Stomach smooth muscle (tissue), 2 donors: ENCODE measurements around the gene SNTB2.
A peak's percentile ranks its signal among the peaks of the same experiment; 100 is the strongest.

Source experiments
- H3K27ac ChIP-seq: one replicate; pipeline ENCODE4 v1.7.0; 2013; ENCODE audit warnings: mild to moderate bottlenecking, low read length, inconsistent platforms
- H3K27me3 ChIP-seq, 2 donors: one replicate each; pipeline ENCODE4 v1.7.0; 2013; ENCODE audit warnings: low read length in 2 of 2; ENCODE audit not compliant: insufficient read depth in 2 of 2, control insufficient read depth in 1 of 2
- H3K36me3 ChIP-seq, 2 donors: one replicate each; pipeline ENCODE4 v1.7.0; 2013; ENCODE audit warnings: low read length in 2 of 2; ENCODE audit not compliant: control insufficient read depth in 2 of 2, insufficient read depth in 2 of 2
- H3K4me1 ChIP-seq: one replicate; pipeline ENCODE4 v1.7.0; 2013; ENCODE audit warnings: low read length; ENCODE audit not compliant: control insufficient read depth, insufficient read depth
- H3K4me3 ChIP-seq, 2 donors: one replicate each; pipeline ENCODE4 v1.7.0; 2013; ENCODE audit warnings: low read length in 2 of 2
- H3K9ac ChIP-seq, 2 donors: one replicate each; pipeline ENCODE4 v1.7.0; 2013; ENCODE audit warnings: low read length in 2 of 2, mild to moderate bottlenecking in 1 of 2
- H3K9me3 ChIP-seq, 2 donors: one replicate each; pipeline ENCODE4 v1.7.0; 2013; ENCODE audit warnings: low read length in 2 of 2; ENCODE audit not compliant: control insufficient read depth in 2 of 2
- donor health status: healthy.
- donor health status: Pancreatic carcinoma.

SNTB2 gene

GRCh38 chr16:69307091-69307490 is 120.1 kb downstream of the SNTB2 start:
- peaks cover 0 to 4% of the 10 kb centered on the region in 2 donors for H3K36me3 ChIP-seq
- no peak overlapping the region for H3K27ac ChIP-seq
- H3K4me1 ChIP-seq, result peaks cover 8% of the 10 kb centered on the region
- no peaks in the 10 kb centered on the region for H3K27me3 ChIP-seq
- H3K9ac ChIP-seq, result no peak overlapping the region
- no peaks in the 10 kb centered on the region for H3K9me3 ChIP-seq
- H3K4me3 ChIP-seq, result no peak overlapping the region

- Histone ChIP-seq H3K9me3 (no peaks in the 10 kb centered on the region), H3K9ac (no peak overlapping the region), H3K4me1 (peaks cover 11% of the 10 kb centered on the region), H3K27me3 (no peaks in the 10 kb centered on the region), H3K4me3 (no peak overlapping the region), H3K27ac (no peak overlapping the region), H3K36me3 (peaks cover 0 to 4% of the 10 kb centered on the region in 2 donors)
These were observed 120.9 kb downstream of the SNTB2 start for GRCh38 chr16:69307856-69308255.

- Histone ChIP-seq H3K27me3 (no peaks in the 10 kb centered on the region), H3K27ac (no peak overlapping the region), H3K4me1 (peaks cover 11% of the 10 kb centered on the region), H3K9me3 (no peaks in the 10 kb centered on the region), H3K4me3 (no peak overlapping the region), H3K36me3 (peaks cover 0 to under 1% of the 10 kb centered on the region in 2 donors), H3K9ac (no peak overlapping the region)
These were observed 122.4 kb downstream of the SNTB2 start for GRCh38 chr16:69309316-69309715.

GRCh38 chr16:69310653-69311532 is 123.9 kb downstream of the SNTB2 start, which contains the start of gene VPS4A:
TSS of gene VPS4A (plus strand) at chr16:69311350. CDS start at chr16:69311512, 162 bp downstream.
- no peaks in the 10 kb centered on the region for H3K9me3 ChIP-seq
- H3K4me1 ChIP-seq, result peaks cover 11% of the 10 kb centered on the region
- peak within 1 kb of the TSS; percentile 69 for H3K27ac ChIP-seq
- peaks cover under 1 to 16% of the 10 kb centered on the region in 2 donors for H3K36me3 ChIP-seq
- H3K27me3 ChIP-seq, result no peaks in the 10 kb centered on the region
- H3K4me3 ChIP-seq, result peak within 1 kb of the TSS; percentile 89 to 92
- H3K9ac ChIP-seq, result peak within 1 kb of the TSS; percentile 90 to 93

- H3K4me1 ChIP-seq, result peaks cover 11% of the 10 kb centered on the region
- peak overlapping the region; percentile 90 to 93 for H3K9ac ChIP-seq
- H3K27me3 ChIP-seq, result no peaks in the 10 kb centered on the region
- peaks cover 9 to 24% of the 10 kb centered on the region in 2 donors for H3K36me3 ChIP-seq
- H3K4me3 ChIP-seq, result peak overlapping the region; percentile 85 to 89
- H3K9me3 ChIP-seq, result no peaks in the 10 kb centered on the region
- peak overlapping the region; percentile 69 for H3K27ac ChIP-seq
These were observed 124.8 kb downstream of the SNTB2 start for GRCh38 chr16:69311533-69312387.

GRCh38 chr16:69313469-69313868 is 126.5 kb downstream of the SNTB2 start:
- Histone ChIP-seq H3K27me3 (no peaks in the 10 kb centered on the region), H3K27ac (no peak overlapping the region), H3K4me3 (no peak overlapping the region), H3K36me3 (peaks cover 17 to 34% of the 10 kb centered on the region in 2 donors), H3K9ac (no peak overlapping the region), H3K9me3 (no peaks in the 10 kb centered on the region), H3K4me1 (peaks cover 11% of the 10 kb centered on the region)

- Histone ChIP-seq H3K27me3 (no peaks in the 10 kb centered on the region), H3K4me3 (no peak overlapping the region), H3K9ac (no peak overlapping the region), H3K36me3 (peaks cover 27 to 42% of the 10 kb centered on the region in 2 donors), H3K4me1 (peaks cover 11% of the 10 kb centered on the region), H3K9me3 (no peaks in the 10 kb centered on the region), H3K27ac (no peak overlapping the region)
These were observed 127.6 kb downstream of the SNTB2 start for GRCh38 chr16:69314534-69314933.

GRCh38 chr16:69315486-69316311 is 128.7 kb downstream of the SNTB2 start:
- H3K4me3 ChIP-seq, result no peak overlapping the region
- H3K4me1 ChIP-seq, result peaks cover 8% of the 10 kb centered on the region
- H3K27me3 ChIP-seq, result no peaks in the 10 kb centered on the region
- H3K27ac ChIP-seq, result no peak overlapping the region
- H3K9me3 ChIP-seq, result no peaks in the 10 kb centered on the region
- H3K9ac ChIP-seq, result peak overlapping the region in 1 of 2 donors; percentile 13
- H3K36me3 ChIP-seq, result peaks cover 39 to 53% of the 10 kb centered on the region in 2 donors

GRCh38 chr16:69316595-69317034 is 129.7 kb downstream of the SNTB2 start:
- Histone ChIP-seq H3K9me3 (no peaks in the 10 kb centered on the region), H3K4me1 (peaks cover 8% of the 10 kb centered on the region), H3K4me3 (no peak overlapping the region), H3K27ac (no peak overlapping the region), H3K36me3 (peaks cover 48 to 63% of the 10 kb centered on the region in 2 donors), H3K9ac (no peak overlapping the region), H3K27me3 (no peaks in the 10 kb centered on the region)
